Neural progenitor cell (in vitro differentiated cells): ENCODE data around the gene STEAP2.

Experiments used
- EZH2 ChIP-seq: fragments of 200-600 bp; sonication (generic); IDR thresholded peaks from 2 replicates; pipeline ENCODE4 v1.6.1; 2017; ENCODE audit warnings: antibody characterized with exemption, mild to moderate bottlenecking, moderate library complexity
- EZH2phosphoT487 ChIP-seq: fragments of 200-600 bp; sonication (generic); IDR thresholded peaks from 2 replicates; pipeline ENCODE4 v1.6.1; 2017; ENCODE audit warnings: antibody characterized with exemption
- TF ChIP-seq, protein P1 (sequence below): fragments of 200-600 bp; sonication (generic); IDR thresholded peaks from 2 replicates; pipeline ENCODE4 v1.5.1; 2017; ENCODE audit warnings: antibody characterized with exemption, mild to moderate bottlenecking

- TF ChIP-seq, protein P1, sequence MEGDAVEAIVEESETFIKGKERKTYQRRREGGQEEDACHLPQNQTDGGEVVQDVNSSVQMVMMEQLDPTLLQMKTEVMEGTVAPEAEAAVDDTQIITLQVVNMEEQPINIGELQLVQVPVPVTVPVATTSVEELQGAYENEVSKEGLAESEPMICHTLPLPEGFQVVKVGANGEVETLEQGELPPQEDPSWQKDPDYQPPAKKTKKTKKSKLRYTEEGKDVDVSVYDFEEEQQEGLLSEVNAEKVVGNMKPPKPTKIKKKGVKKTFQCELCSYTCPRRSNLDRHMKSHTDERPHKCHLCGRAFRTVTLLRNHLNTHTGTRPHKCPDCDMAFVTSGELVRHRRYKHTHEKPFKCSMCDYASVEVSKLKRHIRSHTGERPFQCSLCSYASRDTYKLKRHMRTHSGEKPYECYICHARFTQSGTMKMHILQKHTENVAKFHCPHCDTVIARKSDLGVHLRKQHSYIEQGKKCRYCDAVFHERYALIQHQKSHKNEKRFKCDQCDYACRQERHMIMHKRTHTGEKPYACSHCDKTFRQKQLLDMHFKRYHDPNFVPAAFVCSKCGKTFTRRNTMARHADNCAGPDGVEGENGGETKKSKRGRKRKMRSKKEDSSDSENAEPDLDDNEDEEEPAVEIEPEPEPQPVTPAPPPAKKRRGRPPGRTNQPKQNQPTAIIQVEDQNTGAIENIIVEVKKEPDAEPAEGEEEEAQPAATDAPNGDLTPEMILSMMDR: no peak
- TF ChIP-seq EZH2 (no peak), EZH2phosphoT487 (no peak)
Observed at GRCh38 chr7:90269163-90269562, 57.6 kb downstream of the STEAP2 start.
